Endothelial cell of umbilical vein (primary cell): ENCODE data around the gene ZSWIM4. TPM values are rescaled to one million over a fixed set of nuclear protein-coding genes. Genes with fewer than 3 reads are reported as not detected.
A peak's percentile ranks its signal among the peaks of the same experiment; 100 is the strongest.

ENCODE experiments used
- BruUV-seq: library from RNA; stranded (reverse); fragments of 400-500 nt; replicated peaks from 2 replicates; lab custom pipeline; 2021; lab: Mats Ljungman, UMichigan
- CTCF ChIA-PET: fragments of 300-600, 350-600 bp; sonication (Branson Sonifier 250); formaldehyde crosslinking; loops from one replicate; lab custom pipeline; 2021; ENCODE audit warnings: antibody characterized with exemption, inconsistent platforms; lab: Charles Lee
- POLR2A ChIA-PET: fragments of 300-600, 350-600 bp; sonication (Branson Sonifier 250); formaldehyde crosslinking; loops from one replicate; lab custom pipeline; 2021; ENCODE audit warnings: antibody characterized with exemption, inconsistent platforms; lab: Charles Lee
- DNase-seq: peaks from one replicate; pipeline ENCODE4 v3.0.0-alpha.2; 2011; ENCODE audit warnings: low read depth, low spot score
- FAIRE-seq: peaks from 2 replicates; lab custom pipeline; 2011; peaks lifted over from hg19 to GRCh38; lab: Jason Lieb, UNC
- H2AFZ ChIP-seq: 2 replicates; pipeline ENCODE4 v1.6.0; 2012; ENCODE audit warnings: low read depth, low read length, control low read depth, inconsistent platforms
- H3K27ac ChIP-seq: 2 replicates; pipeline ENCODE4 v1.5.1; 2011; ENCODE audit warnings: low read depth, mild to moderate bottlenecking, control low read depth, low read length, moderate library complexity; ENCODE audit not compliant: insufficient read depth
- H3K27me3 ChIP-seq, 2 experiments: 2 replicates each; pipeline versions ENCODE4 v1.6.0 to v1.6.1; 2011; ENCODE audit warnings: low read length in 2 of 2, mixed read lengths in 1 of 2; ENCODE audit not compliant: control insufficient read depth in 2 of 2, insufficient read depth in 2 of 2
- H3K36me3 ChIP-seq, 2 experiments: 2 replicates in 1 of 2; 3 replicates in 1 of 2; pipeline ENCODE4 v1.5.1; 2011; ENCODE audit warnings: low read length in 2 of 2, mild to moderate bottlenecking in 1 of 2, moderate library complexity in 1 of 2; ENCODE audit not compliant: control insufficient read depth in 2 of 2, insufficient read depth in 2 of 2; ENCODE audit errors: extremely low read depth in 1 of 2
- H3K4me1 ChIP-seq: 3 replicates; pipeline ENCODE4 v1.5.1; 2011; ENCODE audit warnings: mild to moderate bottlenecking, low read length; ENCODE audit not compliant: control insufficient read depth, insufficient read depth; ENCODE audit errors: extremely low read depth
- H3K4me2 ChIP-seq: 2 replicates; pipeline ENCODE4 v1.6.1; 2011; ENCODE audit warnings: low read length, control low read depth, mixed read lengths; ENCODE audit not compliant: insufficient read depth
- H3K4me3 ChIP-seq, 3 experiments: fragments of 200-600 bp in 1 of 3; sonication (generic), shearing (Covaris generic) in 1 of 3; replicated peaks in 1 of 3; 2 replicates each; pipeline ENCODE4 v1.5.1; 2011 to 2016; ENCODE audit warnings: control low read depth in 3 of 3, low read length in 3 of 3, mild to moderate bottlenecking in 2 of 3, inconsistent platforms in 1 of 3, low read depth in 1 of 3, moderate library complexity in 1 of 3; ENCODE audit not compliant: insufficient read depth in 1 of 3
- H3K79me2 ChIP-seq: 2 replicates; pipeline ENCODE4 v1.6.0; 2012; ENCODE audit warnings: low read length, inconsistent platforms; ENCODE audit not compliant: control insufficient read depth, insufficient read depth
- H3K9ac ChIP-seq: replicated peaks from 2 replicates; pipeline ENCODE3; 2011; ENCODE audit warnings: low read length, control low read depth; ENCODE audit not compliant: insufficient read depth; ENCODE audit errors: extremely low read depth
- H3K9me1 ChIP-seq: replicated peaks from 3 replicates; pipeline ENCODE4 v1.6.0; 2011; ENCODE audit warnings: mild to moderate bottlenecking, low read length; ENCODE audit not compliant: control insufficient read depth, insufficient read depth; ENCODE audit errors: extremely low read depth
- H3K9me3 ChIP-seq: replicated peaks from 2 replicates; pipeline ENCODE4 v1.5.1; 2012; ENCODE audit warnings: low read length, inconsistent platforms; ENCODE audit not compliant: control insufficient read depth, insufficient read depth
- H4K20me1 ChIP-seq: replicated peaks from 2 replicates; pipeline ENCODE3; 2011; ENCODE audit warnings: mild to moderate bottlenecking, low read length; ENCODE audit not compliant: control insufficient read depth, insufficient read depth; ENCODE audit errors: extremely low read depth
- CTCF ChIP-seq, 2 donors: IDR thresholded peaks; 1 replicate in 1 of 2; 2 replicates in 1 of 2; pipeline ENCODE4 v1.5.1; 2011; ENCODE audit warnings: low read length in 2 of 2, mild to moderate bottlenecking in 2 of 2, moderate library complexity in 2 of 2, control low read depth in 1 of 2, inconsistent platforms in 1 of 2, low read depth in 1 of 2; ENCODE audit not compliant: insufficient read depth in 1 of 2; ENCODE audit errors: extremely low read depth in 1 of 2
- EZH2 ChIP-seq: IDR thresholded peaks from 2 replicates; pipeline ENCODE4 v1.6.1; 2012; ENCODE audit warnings: borderline replicate concordance, low read depth, mild to moderate bottlenecking, moderate library complexity, low read length, inconsistent platforms; ENCODE audit not compliant: severe bottlenecking
- FOS ChIP-seq: IDR thresholded peaks from 2 replicates; pipeline ENCODE4 v1.6.1; 2011; ENCODE audit warnings: mild to moderate bottlenecking, low read length, moderate library complexity, borderline replicate concordance; ENCODE audit not compliant: insufficient read depth
- MYC ChIP-seq: IDR thresholded peaks from one replicate; pipeline ENCODE4 v1.6.1; 2011; ENCODE audit warnings: mild to moderate bottlenecking, low read depth, low read length
- POLR2A ChIP-seq: IDR thresholded peaks from 2 replicates; pipeline ENCODE4 v1.6.1; 2012; ENCODE audit warnings: low read depth, mild to moderate bottlenecking, control low read depth, low read length
- POLR2AphosphoS5 ChIP-seq: IDR thresholded peaks from 2 replicates; pipeline ENCODE4 v1.6.1; 2012; ENCODE audit warnings: low read depth, mild to moderate bottlenecking, control low read depth, low read length, moderate library complexity; ENCODE audit not compliant: insufficient read depth
- dilution Hi-C: fragments of 300-500 bp; cut with MboI; formaldehyde crosslinking; loops from one replicate; pipeline ENCODE4 v1.15.0; 2019; ENCODE audit warnings: low sequenced_read_pairs; ENCODE audit not compliant: extremely low pct_ligation_motif_present
- intact Hi-C: fragments of 100-400 bp; cut with micrococcal nuclease; formaldehyde crosslinking; loops from one replicate; pipeline ENCODE4 v1.10.0; 2022
- polyA plus RNA-seq, 4 experiments: library from polyadenylated mRNA; depleted of rRNA in 3 of 4; stranded (reverse) in 3 of 4; unstranded in 1 of 4; fragments of >200 nt; gene quantifications; 2 replicates each; pipeline versions ENCODE4 v1.2.1 to v1.2.3, GENCODE V29; 2011 to 2012; ENCODE audit warnings: missing spikeins in 1 of 4
- total RNA-seq: library from RNA; stranded (reverse); gene quantifications from 2 replicates; pipeline ENCODE4 v1.2.3, GENCODE V29; 2021

The ZSWIM4 gene
- total and polyA plus RNA-seq, 2 donors (not counting 3 experiments of a cell fraction or from before 2014, with no cell fraction given) = 12.7 to 26.6 TPM

GRCh38 chr19:13861714-13862531 lies 66.7 kb downstream of the ZSWIM4 start:
- Histone ChIP-seq H3K79me2 (no peaks in the 10 kb centered on the region), H3K4me1 (peaks cover 17% of the 10 kb centered on the region), H2AFZ (peak overlapping the region; percentile 77), H3K9ac (peak overlapping the region; percentile 87), H3K27me3 (no peaks in the 10 kb centered on the region), H3K36me3 (no peaks in the 10 kb centered on the region), H3K9me1 (no peaks in the 10 kb centered on the region), H3K9me3 (no peaks in the 10 kb centered on the region), H3K4me3 (peak overlapping the region; percentile 29 to 48 (median 41)), H3K27ac (peak overlapping the region; percentile 99), H3K4me2 (peak overlapping the region; percentile 89), H4K20me1 (no peaks in the 10 kb centered on the region)
- TSS peak; percentile 70 for BruUV-seq
- intact Hi-C loops (loop anchor here (1.0 kb wide), 6 partner anchors 11 to 265 kb away; no protein-coding TSS in a partner anchor), dilution Hi-C loops (no loop called here)
- ChIA-PET POLR2A (interaction anchor here (0.6 to 2.0 kb wide), 12 partner anchors 9 to 114 kb away, joined by 3 to 25 read pairs (median 5); partner anchors contain the start of gene C19orf53), CTCF (interaction anchor here (0.9 to 6.1 kb wide), 33 partner anchors 9 to 275 kb away, joined by 3 to 77 read pairs (median 5); partner anchors contain the start of genes ASF1B, C19orf53, MISP3 and MRI1)
- FAIRE-seq = peak; percentile 96
- TF ChIP-seq FOS = peak; percentile 55
- peak; percentile 61 for TF ChIP-seq POLR2AphosphoS5
- TF ChIP-seq MYC = no peak
- peak; percentile 79 to 94 for TF ChIP-seq CTCF (IDR thresholded peaks at IDR 0.05; ENCODE audit: extremely low read depth in 1 of 2, insufficient read depth in 1 of 2, low read depth in 1 of 2, low read length in 2 of 2)
- TF ChIP-seq POLR2A = no peak
- TF ChIP-seq EZH2 = no peak
- DNase-seq = peak; percentile 93
